Keratinocyte (primary cell): ENCODE data around the gene TSTD1.

Experiments used
- CTCF ChIP-seq, 3 experiments: IDR thresholded peaks in 1 of 3; conservative IDR thresholded peaks in 1 of 3; optimal IDR thresholded peaks in 1 of 3; 2 replicates in 2 of 3; 3 replicates in 1 of 3; pipeline versions ENCODE3 to v1.5.1; 2011; ENCODE audit warnings: low read length in 3 of 3, mild to moderate bottlenecking in 3 of 3, moderate library complexity in 2 of 3, control low read depth in 1 of 3, inconsistent platforms in 1 of 3; ENCODE audit not compliant: insufficient read depth in 2 of 3; ENCODE audit errors: extremely low read depth in 1 of 3
- EZH2 ChIP-seq: IDR thresholded peaks from one replicate; pipeline ENCODE4 v1.6.1; 2012; ENCODE audit warnings: inconsistent platforms, mild to moderate bottlenecking, low read length, moderate library complexity

GRCh38 chr1:161079436-161080110, 40.8 kb upstream of the TSTD1 start:
- TF ChIP-seq CTCF (optimal IDR thresholded peaks at IDR 0.05 in 1 of 3, IDR thresholded peaks at IDR 0.05 in 1 of 3, conservative IDR thresholded peaks at IDR 0.05 in 1 of 3; ENCODE audit: extremely low read depth in 1 of 3, insufficient read depth in 2 of 3, low read length in 3 of 3): no peak
- no peak for TF ChIP-seq EZH2
